RWPE1 (cell line): Measurements from ENCODE around the gene BRD7.

Experiments
- CTCF ChIA-PET: fragments of 350-600 bp; sonication (Branson Sonifier 250); formaldehyde crosslinking; extraction: SDS; loops from one replicate; lab custom pipeline; 2021; lab: Yijun Ruan, JAX
- POLR2A ChIA-PET: fragments of 400-600 bp; formaldehyde crosslinking; extraction: SDS; loops from one replicate; lab custom pipeline; 2020; ENCODE audit warnings: antibody characterized with exemption; ENCODE audit not compliant: low non-redundant PET; lab: Yijun Ruan, JAX
- DNase-seq: peaks from one replicate; pipeline ENCODE4 v3.0.0; 2012; ENCODE audit warnings: low spot score
- H3K27ac ChIP-seq: fragments of 450-650 bp; 2 replicates; pipeline ENCODE4 v1.5.1; 2017
- CTCF ChIP-seq: fragments of 450-650 bp; conservative IDR thresholded peaks from 2 replicates; pipeline ENCODE4 v1.5.1; 2017; ENCODE audit warnings: low read depth, mild to moderate bottlenecking

Gene BRD7

GRCh38 chr16:50297301-50298074 is 71.3 kb downstream of the BRD7 start:
- no peak for TF ChIP-seq CTCF
- H3K27ac ChIP-seq: peak overlapping the region; percentile 28
- ChIA-PET CTCF (no interaction called here), POLR2A (no interaction called here)
- no peak for DNase-seq

- ChIA-PET CTCF (no interaction called here), POLR2A (interaction anchor here (0.6 kb wide), 1 partner anchor 14 kb away, joined by 3 read pairs; no protein-coding TSS in a partner anchor)
- peak overlapping the region; percentile 28 for H3K27ac ChIP-seq
- no peak for TF ChIP-seq CTCF
- DNase-seq: no peak
Observed at GRCh38 chr16:50296807-50297206, 72.0 kb downstream of the BRD7 start.

GRCh38 chr16:50295541-50296132 is 73.2 kb downstream of the BRD7 start:
- peak overlapping the region; percentile 28 for H3K27ac ChIP-seq
- POLR2A ChIA-PET: no interaction called here
- CTCF ChIA-PET: interaction anchor here (0.7 kb wide), 1 partner anchor 9 kb away, joined by 3 read pairs; no protein-coding TSS in a partner anchor
- no peak for DNase-seq
- no peak for TF ChIP-seq CTCF

- CTCF ChIA-PET: interaction anchor here (0.7 kb wide), 1 partner anchor 8 kb away, joined by 3 read pairs; no protein-coding TSS in a partner anchor
- DNase-seq: no peak
- no peak overlapping the region for H3K27ac ChIP-seq
- TF ChIP-seq CTCF: no peak
- POLR2A ChIA-PET: no interaction called here
Observed at GRCh38 chr16:50294955-50295354, 73.8 kb downstream of the BRD7 start.

GRCh38 chr16:50293994-50294855 is 74.6 kb downstream of the BRD7 start:
- POLR2A ChIA-PET: no interaction called here
- H3K27ac ChIP-seq: no peak overlapping the region
- TF ChIP-seq CTCF: no peak
- no peak for DNase-seq
- CTCF ChIA-PET: interaction anchor here (0.7 kb wide), 1 partner anchor 779 kb away, joined by 3 read pairs; no protein-coding TSS in a partner anchor
